Measurements from ENCODE around the gene TMEM139.

Gene TMEM139

DNA sequence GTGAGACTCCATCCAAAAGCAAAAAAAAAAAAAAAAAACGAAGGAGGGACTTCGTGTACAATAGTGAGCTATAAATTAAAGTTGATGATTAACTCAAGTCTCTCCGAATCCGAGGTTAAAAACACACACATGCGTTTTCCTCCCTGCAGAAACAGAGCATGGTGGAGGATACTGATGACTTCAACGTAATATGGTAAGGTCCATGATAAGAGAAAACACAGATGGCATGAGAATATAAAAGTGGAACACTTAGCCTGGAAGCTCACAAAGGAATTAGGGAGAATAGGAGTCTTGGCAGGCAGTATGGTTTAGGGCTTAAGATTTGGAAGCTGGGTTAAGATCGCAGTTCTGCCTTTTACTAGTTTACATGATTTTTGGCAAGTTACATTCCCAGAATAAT, 41.6 kb upstream of the TMEM139 start:
- H3K79me2 ChIP-seq (ENCODE audit: insufficient read depth, low read depth), result no peaks in the 10 kb centered on the region
- H3K27me3 ChIP-seq (ENCODE audit: insufficient read depth, low read depth), result no peaks in the 10 kb centered on the region
- H3K4me3 ChIP-seq (IDR thresholded peaks at IDR 0.05; ENCODE audit: insufficient read depth, low read depth, low read length), result no peak overlapping the region
- no peak overlapping the region for H3K4me2 ChIP-seq
- H3K36me3 ChIP-seq (ENCODE audit: insufficient read depth), result no peaks in the 10 kb centered on the region
- no peak overlapping the region for H3K27ac ChIP-seq
- no peak overlapping the region for H3K9ac ChIP-seq
- TF ChIP-seq, protein P1, sequence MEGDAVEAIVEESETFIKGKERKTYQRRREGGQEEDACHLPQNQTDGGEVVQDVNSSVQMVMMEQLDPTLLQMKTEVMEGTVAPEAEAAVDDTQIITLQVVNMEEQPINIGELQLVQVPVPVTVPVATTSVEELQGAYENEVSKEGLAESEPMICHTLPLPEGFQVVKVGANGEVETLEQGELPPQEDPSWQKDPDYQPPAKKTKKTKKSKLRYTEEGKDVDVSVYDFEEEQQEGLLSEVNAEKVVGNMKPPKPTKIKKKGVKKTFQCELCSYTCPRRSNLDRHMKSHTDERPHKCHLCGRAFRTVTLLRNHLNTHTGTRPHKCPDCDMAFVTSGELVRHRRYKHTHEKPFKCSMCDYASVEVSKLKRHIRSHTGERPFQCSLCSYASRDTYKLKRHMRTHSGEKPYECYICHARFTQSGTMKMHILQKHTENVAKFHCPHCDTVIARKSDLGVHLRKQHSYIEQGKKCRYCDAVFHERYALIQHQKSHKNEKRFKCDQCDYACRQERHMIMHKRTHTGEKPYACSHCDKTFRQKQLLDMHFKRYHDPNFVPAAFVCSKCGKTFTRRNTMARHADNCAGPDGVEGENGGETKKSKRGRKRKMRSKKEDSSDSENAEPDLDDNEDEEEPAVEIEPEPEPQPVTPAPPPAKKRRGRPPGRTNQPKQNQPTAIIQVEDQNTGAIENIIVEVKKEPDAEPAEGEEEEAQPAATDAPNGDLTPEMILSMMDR (conservative IDR thresholded peaks at IDR 0.05; ENCODE audit: low read depth, low read length), result no peak
- no peak overlapping the region for H2AFZ ChIP-seq (ENCODE audit: low read depth)
- peaks cover 5% of the 10 kb centered on the region for H3K4me1 ChIP-seq (ENCODE audit: low read depth, poor library complexity, severe bottlenecking)
- H4K20me1 ChIP-seq (ENCODE audit: insufficient read depth), result no peaks in the 10 kb centered on the region

DNA sequence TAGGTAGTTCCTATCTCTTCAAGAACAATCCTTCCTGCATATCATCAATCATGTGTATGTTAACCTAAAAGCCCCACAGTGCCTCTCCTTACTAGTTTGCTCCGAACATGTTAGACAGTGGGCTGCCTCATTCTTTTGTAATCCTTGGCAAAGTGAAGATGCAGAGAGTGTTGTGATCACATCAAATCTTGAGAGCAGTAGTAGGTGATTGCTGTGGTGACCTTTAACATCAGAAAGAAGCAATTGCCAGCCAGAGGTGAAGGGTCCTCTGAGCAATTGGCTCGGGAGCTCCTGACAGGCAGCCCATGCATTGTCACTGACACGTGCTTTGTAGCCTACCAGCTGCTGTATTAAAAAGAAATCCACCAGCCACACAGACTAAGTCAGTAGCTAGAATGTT, 41.1 kb upstream of the TMEM139 start:
- no peak overlapping the region for H3K9ac ChIP-seq
- no peaks in the 10 kb centered on the region for H4K20me1 ChIP-seq (ENCODE audit: insufficient read depth)
- no peak overlapping the region for H3K4me2 ChIP-seq
- no peak overlapping the region for H3K4me3 ChIP-seq (IDR thresholded peaks at IDR 0.05; ENCODE audit: insufficient read depth, low read depth, low read length)
- TF ChIP-seq, protein P1 (conservative IDR thresholded peaks at IDR 0.05; ENCODE audit: low read depth, low read length), result no peak
- no peak overlapping the region for H3K27ac ChIP-seq
- peaks cover 5% of the 10 kb centered on the region for H3K4me1 ChIP-seq (ENCODE audit: low read depth, poor library complexity, severe bottlenecking)
- no peaks in the 10 kb centered on the region for H3K79me2 ChIP-seq (ENCODE audit: insufficient read depth, low read depth)
- H3K27me3 ChIP-seq (ENCODE audit: insufficient read depth, low read depth), result no peaks in the 10 kb centered on the region
- H2AFZ ChIP-seq (ENCODE audit: low read depth), result no peak overlapping the region
- H3K36me3 ChIP-seq (ENCODE audit: insufficient read depth), result no peaks in the 10 kb centered on the region

DNA sequence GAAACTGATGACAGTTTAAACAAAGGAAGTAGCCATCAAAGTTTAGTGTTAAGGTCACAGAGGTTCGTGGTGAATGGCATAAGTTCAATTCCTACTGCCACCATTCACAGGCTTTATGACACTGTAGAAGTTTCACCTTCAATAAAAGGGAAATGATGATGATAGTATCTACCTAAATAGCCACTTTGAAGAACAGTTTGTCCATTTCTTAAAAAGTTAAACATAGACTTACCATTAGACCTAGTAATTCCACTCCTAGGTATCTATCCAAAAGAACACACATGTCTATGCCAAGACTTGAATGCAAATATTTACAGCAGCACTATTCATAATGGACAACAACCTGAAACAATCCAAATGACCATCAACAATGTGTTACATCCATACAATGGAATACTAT, 40.4 kb upstream of the TMEM139 start:
- Histone ChIP-seq H3K4me2 (no peak overlapping the region), H3K27ac (no peak overlapping the region), H3K79me2 (ENCODE audit: insufficient read depth, low read depth) (no peaks in the 10 kb centered on the region), H3K36me3 (ENCODE audit: insufficient read depth) (no peaks in the 10 kb centered on the region), H2AFZ (ENCODE audit: low read depth) (no peak overlapping the region), H3K4me3 (IDR thresholded peaks at IDR 0.05; ENCODE audit: insufficient read depth, low read depth, low read length) (no peak overlapping the region), H3K4me1 (ENCODE audit: low read depth, poor library complexity, severe bottlenecking) (peaks cover 5% of the 10 kb centered on the region), H3K9ac (no peak overlapping the region), H4K20me1 (ENCODE audit: insufficient read depth) (no peaks in the 10 kb centered on the region), H3K27me3 (ENCODE audit: insufficient read depth, low read depth) (no peaks in the 10 kb centered on the region)
- TF ChIP-seq, protein P1 (conservative IDR thresholded peaks at IDR 0.05; ENCODE audit: low read depth, low read length), result no peak

DNA sequence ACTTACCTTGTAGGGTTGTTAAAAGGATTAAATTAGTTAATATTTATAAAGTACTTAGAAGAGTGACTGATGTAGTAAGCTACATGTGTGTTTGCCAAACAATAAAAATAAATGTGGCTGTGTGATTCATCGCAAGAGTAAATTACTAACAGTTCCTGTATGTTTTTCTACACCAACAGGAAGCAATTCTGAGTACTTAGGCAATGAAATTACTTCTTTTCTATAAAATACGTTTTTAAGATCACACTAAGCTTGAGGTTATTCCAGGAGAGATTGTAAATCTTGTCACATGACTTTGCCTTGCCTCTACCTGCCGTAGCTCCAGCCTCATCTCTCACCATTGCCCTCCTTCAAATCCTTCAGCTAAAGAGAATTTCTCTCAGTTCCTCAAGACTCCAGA, 39.6 kb upstream of the TMEM139 start:
- no peaks in the 10 kb centered on the region for H3K79me2 ChIP-seq (ENCODE audit: insufficient read depth, low read depth)
- TF ChIP-seq, protein P1 (conservative IDR thresholded peaks at IDR 0.05; ENCODE audit: low read depth, low read length), result no peak
- H3K9ac ChIP-seq, result no peak overlapping the region
- H3K4me1 ChIP-seq (ENCODE audit: low read depth, poor library complexity, severe bottlenecking), result peaks cover 6% of the 10 kb centered on the region
- no peak overlapping the region for H2AFZ ChIP-seq (ENCODE audit: low read depth)
- no peaks in the 10 kb centered on the region for H4K20me1 ChIP-seq (ENCODE audit: insufficient read depth)
- H3K4me2 ChIP-seq, result no peak overlapping the region
- H3K27ac ChIP-seq, result no peak overlapping the region
- no peaks in the 10 kb centered on the region for H3K36me3 ChIP-seq (ENCODE audit: insufficient read depth)
- no peak overlapping the region for H3K4me3 ChIP-seq (IDR thresholded peaks at IDR 0.05; ENCODE audit: insufficient read depth, low read depth, low read length)
- H3K27me3 ChIP-seq (ENCODE audit: insufficient read depth, low read depth), result no peaks in the 10 kb centered on the region

Measured in KMS-11 (cell line).